Activated CD4-positive, alpha-beta memory T cell treated with anti-CD3 and anti-CD28 coated beads, Interleukin-2, amount 10 ng/mL, durations not matched to agents 7 days and 5 days (primary cell): Measurements from ENCODE around the gene USP27X. TPM values are rescaled to one million over a fixed set of nuclear protein-coding genes. Genes with fewer than 3 reads are reported as not detected.

ENCODE experiments used
- CTCF ChIA-PET: fragments of 350-600 bp; sonication (Branson Sonifier 250); formaldehyde crosslinking; loops from one replicate; lab custom pipeline; 2021; ENCODE audit warnings: antibody characterized with exemption, inconsistent platforms; lab: Charles Lee
- POLR2A ChIA-PET: fragments of 350-600 bp; sonication (Branson Sonifier 250); formaldehyde crosslinking; loops from one replicate; lab custom pipeline; 2021; ENCODE audit warnings: antibody characterized with exemption; lab: Charles Lee
- DNase-seq: peaks from one replicate; pipeline ENCODE4 v3.0.0-alpha.2; 2020
- H3K27ac Mint-ChIP-seq: one replicate; pipeline ENCODE4 v1.8.0; 2021; ENCODE audit warnings: mild to moderate bottlenecking, mixed read lengths
- H3K27me3 Mint-ChIP-seq: one replicate; pipeline ENCODE4 v1.8.0; 2021; ENCODE audit warnings: mixed read lengths
- H3K36me3 Mint-ChIP-seq: one replicate; pipeline ENCODE4 v1.8.0; 2021; ENCODE audit warnings: low read depth, mixed read lengths
- H3K4me1 Mint-ChIP-seq: one replicate; pipeline ENCODE4 v1.8.0; 2021; ENCODE audit warnings: mixed read lengths
- H3K4me3 Mint-ChIP-seq: one replicate; pipeline ENCODE4 v1.8.0; 2021; ENCODE audit warnings: mild to moderate bottlenecking, mixed read lengths
- H3K9me3 Mint-ChIP-seq: one replicate; pipeline ENCODE4 v1.8.0; 2021; ENCODE audit warnings: mixed read lengths
- total RNA-seq, 2 experiments: library from RNA; stranded (reverse); gene quantifications; one replicate each; pipeline ENCODE4 v1.2.3, GENCODE V29; 2021

Gene USP27X
- total RNA-seq, 2 experiments from 2014 or later, result 2.1 to 2.4 TPM

- Mint-ChIP-seq H3K9me3 (no peaks in the 10 kb centered on the region), H3K4me3 (no peak overlapping the region), H3K36me3 (no peaks in the 10 kb centered on the region), H3K27ac (no peak overlapping the region), H3K4me1 (peaks cover 10% of the 10 kb centered on the region), H3K27me3 (peaks cover 1% of the 10 kb centered on the region)
- no peak for DNase-seq
- CTCF ChIA-PET, result interaction anchor here (0.6 to 1.5 kb wide), 2 partner anchors 9 to 679 kb away, joined by 5 read pairs; no protein-coding TSS in a partner anchor
- POLR2A ChIA-PET, result no interaction called here
Measured at GRCh38 chrX:49910344-49910743, 31.1 kb downstream of the USP27X start.

GRCh38 chrX:49912086-49912485, 32.8 kb downstream of the USP27X start:
- no peak overlapping the region for H3K27ac Mint-ChIP-seq
- POLR2A ChIA-PET, result no interaction called here
- no peaks in the 10 kb centered on the region for H3K9me3 Mint-ChIP-seq
- no peak overlapping the region for H3K4me3 Mint-ChIP-seq
- no peak for DNase-seq
- H3K4me1 Mint-ChIP-seq, result peaks cover 10% of the 10 kb centered on the region
- H3K36me3 Mint-ChIP-seq, result no peaks in the 10 kb centered on the region
- peaks cover 1% of the 10 kb centered on the region for H3K27me3 Mint-ChIP-seq
- CTCF ChIA-PET, result no interaction called here

- ChIA-PET CTCF (interaction anchor here (0.7 kb wide), 2 partner anchors 17 to 124 kb away, joined by 3 to 5 read pairs; no protein-coding TSS in a partner anchor), POLR2A (interaction anchor here (1.0 kb wide), 1 partner anchor 10 kb away, joined by 3 read pairs; the partner anchor contains the start of gene CLCN5)
- DNase-seq, result no peak
- Mint-ChIP-seq H3K4me1 (peaks cover 10% of the 10 kb centered on the region), H3K9me3 (no peaks in the 10 kb centered on the region), H3K27me3 (peaks cover 1% of the 10 kb centered on the region), H3K27ac (no peak overlapping the region), H3K4me3 (no peak overlapping the region), H3K36me3 (no peaks in the 10 kb centered on the region)
Measured at GRCh38 chrX:49912861-49913260, 33.6 kb downstream of the USP27X start.

GRCh38 chrX:49915361-49916222, 36.3 kb downstream of the USP27X start:
- Mint-ChIP-seq H3K27ac (no peak overlapping the region), H3K4me1 (peaks cover 2% of the 10 kb centered on the region), H3K36me3 (no peaks in the 10 kb centered on the region), H3K9me3 (no peaks in the 10 kb centered on the region), H3K27me3 (peaks cover 1% of the 10 kb centered on the region), H3K4me3 (no peak overlapping the region)
- POLR2A ChIA-PET, result no interaction called here
- CTCF ChIA-PET, result interaction anchor here (1.2 to 1.9 kb wide), 3 partner anchors 10 to 443 kb away, joined by 3 to 11 read pairs (median 3); no protein-coding TSS in a partner anchor
- DNase-seq, result peak; percentile 38

GRCh38 chrX:49919617-49920016, 40.3 kb downstream of the USP27X start:
- no peaks in the 10 kb centered on the region for H3K9me3 Mint-ChIP-seq
- DNase-seq, result peak; percentile 28
- H3K36me3 Mint-ChIP-seq, result no peaks in the 10 kb centered on the region
- peaks cover 1% of the 10 kb centered on the region for H3K27me3 Mint-ChIP-seq
- ChIA-PET POLR2A (no interaction called here), CTCF (interaction anchor here (0.5 to 5.0 kb wide), 9 partner anchors 9 to 729 kb away, joined by 3 to 39 read pairs (median 5); partner anchors contain the start of gene USP27X)
- H3K4me1 Mint-ChIP-seq, result peaks cover 14% of the 10 kb centered on the region
- no peak overlapping the region for H3K4me3 Mint-ChIP-seq
- no peak overlapping the region for H3K27ac Mint-ChIP-seq

- no peaks in the 10 kb centered on the region for H3K9me3 Mint-ChIP-seq
- no peak overlapping the region for H3K4me3 Mint-ChIP-seq
- H3K36me3 Mint-ChIP-seq, result no peaks in the 10 kb centered on the region
- ChIA-PET CTCF (interaction anchor here (2.2 to 5.0 kb wide), 3 partner anchors 34 to 42 kb away, joined by 6 to 39 read pairs (median 17); partner anchors contain the start of gene USP27X), POLR2A (interaction anchor here (0.8 kb wide), 1 partner anchor 42 kb away, joined by 3 read pairs; the partner anchor contains the start of gene USP27X)
- H3K4me1 Mint-ChIP-seq, result peaks cover 16% of the 10 kb centered on the region
- peaks cover 1% of the 10 kb centered on the region for H3K27me3 Mint-ChIP-seq
- DNase-seq, result no peak
- no peak overlapping the region for H3K27ac Mint-ChIP-seq
Measured at GRCh38 chrX:49921109-49921508, 41.8 kb downstream of the USP27X start.

GRCh38 chrX:49922291-49923241, 43.3 kb downstream of the USP27X start, which contains the start of gene CLCN5:
TSS of gene CLCN5 (plus strand) at chrX:49922596. CDS start at chrX:49925299, 2,703 bp downstream.
- CTCF ChIA-PET, result interaction anchor here (1.1 to 5.0 kb wide), 5 partner anchors 26 to 730 kb away, joined by 3 to 39 read pairs (median 7); partner anchors contain the start of genes CCNB3 and USP27X
- Mint-ChIP-seq H3K27me3 (peaks cover 1% of the 10 kb centered on the region), H3K4me3 (peak within 1 kb of the TSS; percentile 72), H3K27ac (peak within 1 kb of the TSS; percentile 52), H3K4me1 (peaks cover 18% of the 10 kb centered on the region), H3K9me3 (no peaks in the 10 kb centered on the region), H3K36me3 (peaks cover 8% of the 10 kb centered on the region)
- peak; percentile 94 for DNase-seq
- POLR2A ChIA-PET, result interaction anchor here (0.5 to 0.9 kb wide), 5 partner anchors 10 to 282 kb away, joined by 3 to 6 read pairs (median 3); partner anchors contain the start of gene CCNB3

GRCh38 chrX:49925176-49925575, 45.9 kb downstream of the USP27X start:
- ChIA-PET CTCF (no interaction called here), POLR2A (no interaction called here)
- no peaks in the 10 kb centered on the region for H3K9me3 Mint-ChIP-seq
- no peak overlapping the region for H3K27ac Mint-ChIP-seq
- no peaks in the 10 kb centered on the region for H3K27me3 Mint-ChIP-seq
- peaks cover 18% of the 10 kb centered on the region for H3K4me1 Mint-ChIP-seq
- H3K36me3 Mint-ChIP-seq, result peaks cover 10% of the 10 kb centered on the region
- H3K4me3 Mint-ChIP-seq, result no peak overlapping the region
- DNase-seq, result no peak

- Mint-ChIP-seq H3K27me3 (no peaks in the 10 kb centered on the region), H3K4me1 (peaks cover 6% of the 10 kb centered on the region), H3K4me3 (no peak overlapping the region), H3K27ac (no peak overlapping the region), H3K36me3 (peaks cover 10% of the 10 kb centered on the region), H3K9me3 (no peaks in the 10 kb centered on the region)
- no peak for DNase-seq
- CTCF ChIA-PET, result interaction anchor here (1.8 kb wide), 1 partner anchor 11 kb away, joined by 5 read pairs; no protein-coding TSS in a partner anchor
- POLR2A ChIA-PET, result no interaction called here
Measured at GRCh38 chrX:49930039-49930438, 50.8 kb downstream of the USP27X start.

Other genes with a start within 250 kb of the USP27X start
- gene PAGE1, start 183.5 kb upstream of the USP27X start, total RNA-seq, result not detected
- gene PAGE4, start 50.2 kb upstream of the USP27X start, total RNA-seq, result not detected
- gene CLCN5, start 43.1 kb downstream of the USP27X start, total RNA-seq, result 1 to 10 TPM; 3.0 TPM